Measurements from ENCODE around the gene FAM47E. TPM values are rescaled to one million over a fixed set of nuclear protein-coding genes. Genes with fewer than 3 reads are reported as not detected.

Gene FAM47E
- total and polyA plus RNA-seq, 2 of the 8 experiments (the other 6 are each of a cell fraction or from before 2014, with no cell fraction given), result 1.3 to 1.4 TPM

GRCh38 chr4:76216975-76217814 lies 34.3 kb upstream of the FAM47E start:
- Histone ChIP-seq H3K27me3 (replicated peaks in 1 of 4; ENCODE audit: control insufficient read depth in 3 of 4, extremely low read depth in 1 of 4, insufficient read depth in 3 of 4, low read length in 3 of 4) (peaks cover 0 to 2% (median 0%) of the 10 kb centered on the region in 4 experiments; a peak in 2 of 7 replicates), H3K4me3 (ENCODE audit: extremely low read depth in 1 of 4, insufficient read depth in 2 of 4, low read depth in 3 of 4, low read length in 4 of 4) (no peak overlapping the region), H4K20me1 (replicated peaks in 1 of 2; ENCODE audit: control insufficient read depth in 1 of 2, insufficient read depth in 2 of 2, low read length in 2 of 2) (no peaks in the 10 kb centered on the region), H3K9me3 (ENCODE audit: insufficient read depth in 2 of 2, low read depth in 1 of 2, low read length in 1 of 2) (no peaks in the 10 kb centered on the region), H3K36me3 (ENCODE audit: control insufficient read depth in 2 of 4, insufficient read depth in 4 of 4, low read length in 3 of 4) (no peaks in the 10 kb centered on the region), H3K4me2 (ENCODE audit: insufficient read depth in 1 of 2, low read depth in 2 of 2, low read length in 2 of 2) (no peak overlapping the region), H3K27ac (ENCODE audit: low read depth, low read length) (no peak overlapping the region), H3K14ac (ENCODE audit: insufficient read length) (no peak overlapping the region), H3K18ac (ENCODE audit: extremely low read depth, low read length) (no peak overlapping the region), H4K8ac (ENCODE audit: extremely low read depth, insufficient read depth, low read length) (no peak overlapping the region), H2BK15ac (ENCODE audit: low read length) (no peak overlapping the region), H3K4ac (replicated peaks; ENCODE audit: insufficient read length, low read depth, low read length) (no peak overlapping the region), H4K91ac (replicated peaks; ENCODE audit: insufficient read length, low read length) (no peak overlapping the region), H4K5ac (ENCODE audit: insufficient read length, low read depth, low read length) (no peak overlapping the region), H3K4me1 (replicated peaks in 1 of 4; ENCODE audit: control insufficient read depth in 3 of 4, insufficient read depth in 4 of 4, low read length in 3 of 4) (peaks cover 4 to 22% (median 9%) of the 10 kb centered on the region in 4 experiments), H2BK120ac (replicated peaks; ENCODE audit: low read depth, low read length) (no peak overlapping the region), H3K23me2 (ENCODE audit: low read depth, low read length) (peaks cover 11% of the 10 kb centered on the region), H3K56ac (replicated peaks; ENCODE audit: insufficient read length, low read depth, low read length) (no peak overlapping the region), H2BK20ac (ENCODE audit: low read length) (no peak overlapping the region), H2AFZ (ENCODE audit: low read length) (no peak overlapping the region), H3K23ac (ENCODE audit: insufficient read length) (no peak overlapping the region), H3K9ac (replicated peaks in 1 of 4; ENCODE audit: extremely low read depth in 1 of 4, low read depth in 3 of 4, low read length in 3 of 4) (no peak overlapping the region), H2BK12ac (ENCODE audit: low read depth, low read length) (no peak overlapping the region), H3K79me2 (ENCODE audit: control insufficient read depth in 1 of 2, insufficient read depth in 2 of 2, low read length in 2 of 2) (peaks cover 0 to 4% of the 10 kb centered on the region in 2 experiments; a peak in 2 of 4 replicates), H3K79me1 (ENCODE audit: low read depth, low read length) (no peaks in the 10 kb centered on the region; the same call in 1 of the 2 replicates), H2BK5ac (ENCODE audit: low read depth, low read length) (no peak overlapping the region), H2AK5ac (ENCODE audit: low read depth, low read length) (no peak overlapping the region)
- TF ChIP-seq CHD1 (IDR thresholded peaks at IDR 0.05; ENCODE audit: low read depth, low read length), result no peak
- DNase-seq (ENCODE audit: low read depth in 1 of 2, low spot score in 2 of 2), result no peak
- 82% methylated on average over 6 of the region's 6 CpGs; no CpG with 5 or more reads in 1 of the 2 experiments for whole genome bisulfite sequencing, 2 experiments (ENCODE audit: extremely low coverage in 1 of 2, insufficient coverage in 1 of 2, insufficient read length in 1 of 2, insufficient replicate concordance in 2 of 2, low coverage in 1 of 2, low lambda C conversion rate in 2 of 2, missing lambda C conversion rate in 1 of 2)
- ChIA-PET CTCF (ENCODE audit: partially characterized antibody) (interaction anchor here (2.8 to 3.3 kb wide), 2 partner anchors 38 to 161 kb away, joined by 15 read pairs; no protein-coding TSS in a partner anchor), POLR2A (ENCODE audit: partially characterized antibody) (interaction anchor here (0.6 to 1.9 kb wide), 3 partner anchors 26 to 64 kb away, joined by 3 to 4 read pairs (median 3); no protein-coding TSS in a partner anchor)
- no peak for FAIRE-seq

Measured in H1 (cell line).